ENCODE results near the gene KRT3.
"Not testable (repeated sequence)": the region's sequence is repeated elsewhere in the genome, so short reads cannot be mapped to it uniquely, and the experiment has no call there.

Gene KRT3

GRCh38 chr12:52798671-52799504 lies 3.0 kb upstream of the KRT3 start:
- DNase-seq: no peak

GRCh38 chr12:52798003-52798670 lies 2.2 kb upstream of the KRT3 start:
- DNase-seq: no peak

GRCh38 chr12:52797529-52797894 lies 1.6 kb upstream of the KRT3 start:
- DNase-seq: no peak

DNA sequence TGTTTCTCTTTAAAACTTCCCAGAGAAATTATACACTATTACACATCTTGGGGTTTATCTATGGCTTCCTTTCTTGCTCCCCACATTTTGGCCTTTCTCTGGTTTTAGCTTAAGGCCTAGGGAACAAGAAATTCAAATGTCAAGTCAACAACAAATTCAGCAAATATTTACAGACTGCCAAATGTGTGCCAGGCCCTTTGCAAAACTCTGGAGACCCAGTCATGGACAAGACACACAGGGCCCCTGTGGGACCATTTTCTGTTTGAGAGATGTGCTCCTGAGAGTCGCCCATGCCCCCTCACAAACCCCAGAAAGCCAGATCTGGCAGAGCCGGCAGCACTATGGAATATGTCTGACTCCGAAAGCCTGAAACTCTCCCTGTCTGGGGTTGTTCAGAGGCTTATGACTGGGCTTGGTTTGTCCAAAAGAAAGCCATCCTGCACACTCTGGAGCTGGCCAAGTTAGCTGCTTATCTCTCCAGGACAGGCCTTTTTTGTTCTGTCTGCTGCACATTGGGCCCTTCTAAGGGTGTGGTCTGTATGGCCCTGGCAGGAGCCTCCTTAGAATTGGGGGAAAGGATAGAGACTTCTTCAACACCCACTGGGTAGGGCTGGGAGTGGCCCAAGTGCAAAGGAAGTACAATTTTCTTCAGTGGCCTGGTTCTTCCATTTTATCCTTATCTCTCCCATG lies 1.1 kb upstream of the KRT3 start:
- DNase-seq: no peak

- no peak for DNase-seq
These were observed 495 bp upstream of the KRT3 start for GRCh38 chr12:52796429-52796794.

DNA sequence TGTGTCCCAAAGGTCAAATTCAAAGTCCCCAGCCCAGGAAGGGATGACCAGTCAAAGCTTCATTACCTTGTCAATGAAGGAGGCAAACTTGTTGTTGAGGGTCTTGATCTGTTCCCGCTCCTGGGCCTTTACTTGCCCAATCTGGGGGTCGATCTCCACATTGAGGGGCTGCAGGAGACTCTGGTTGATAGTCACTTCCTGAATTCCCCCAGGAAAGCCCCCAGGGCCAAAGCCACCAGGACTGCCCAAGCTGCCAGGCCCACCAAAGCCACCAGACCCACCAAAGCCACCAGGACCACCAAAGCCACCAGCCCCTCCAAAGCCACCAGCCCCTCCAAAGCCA lies 614 bp downstream of the KRT3 start:
- not testable (repeated sequence) for DNase-seq

GRCh38 chr12:52794479-52795331 lies 1.2 kb downstream of the KRT3 start:
- DNase-seq: no peak

DNA sequence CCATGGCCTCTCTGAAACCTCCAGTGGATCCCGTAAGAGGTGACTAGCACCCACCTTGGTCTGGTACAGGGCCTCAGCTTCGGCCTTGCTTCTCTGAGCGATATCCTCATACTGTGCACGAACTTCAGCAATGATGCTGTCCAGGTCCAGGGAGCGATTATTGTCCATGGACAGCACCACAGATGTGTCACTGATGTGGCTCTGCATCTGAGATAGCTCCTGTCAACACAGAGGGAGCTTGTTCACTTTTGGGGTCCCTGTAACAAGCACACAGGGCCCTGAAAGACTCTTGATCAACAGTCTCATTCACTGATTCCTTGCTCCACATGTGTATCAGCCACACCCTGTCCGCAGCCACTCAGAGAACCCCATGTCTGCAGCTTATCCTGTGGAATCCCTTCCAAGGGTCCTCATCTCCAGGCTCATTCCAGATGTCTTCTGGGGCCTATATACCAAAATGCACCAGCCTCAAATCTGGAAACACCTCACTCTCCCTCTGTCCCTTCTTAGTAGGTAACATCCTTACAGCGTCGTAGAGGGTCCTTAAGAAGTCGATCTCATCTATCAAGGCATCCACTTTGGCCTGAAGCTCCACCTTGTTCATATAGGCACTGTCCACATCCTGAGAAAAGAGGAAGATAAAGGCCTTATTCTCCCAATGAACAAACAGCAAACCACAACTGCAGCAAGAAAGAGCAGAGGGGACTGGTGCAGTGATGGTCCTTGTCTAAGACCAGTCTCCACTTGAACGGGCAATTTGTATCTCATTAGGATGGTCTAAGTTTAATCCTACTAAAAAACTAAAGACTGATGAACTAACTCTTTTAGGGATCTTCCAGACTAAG lies 3.5 kb downstream of the KRT3 start:
- DNase-seq: no peak

GRCh38 chr12:52791271-52792184 lies 4.4 kb downstream of the KRT3 start:
- DNase-seq: no peak

DNA sequence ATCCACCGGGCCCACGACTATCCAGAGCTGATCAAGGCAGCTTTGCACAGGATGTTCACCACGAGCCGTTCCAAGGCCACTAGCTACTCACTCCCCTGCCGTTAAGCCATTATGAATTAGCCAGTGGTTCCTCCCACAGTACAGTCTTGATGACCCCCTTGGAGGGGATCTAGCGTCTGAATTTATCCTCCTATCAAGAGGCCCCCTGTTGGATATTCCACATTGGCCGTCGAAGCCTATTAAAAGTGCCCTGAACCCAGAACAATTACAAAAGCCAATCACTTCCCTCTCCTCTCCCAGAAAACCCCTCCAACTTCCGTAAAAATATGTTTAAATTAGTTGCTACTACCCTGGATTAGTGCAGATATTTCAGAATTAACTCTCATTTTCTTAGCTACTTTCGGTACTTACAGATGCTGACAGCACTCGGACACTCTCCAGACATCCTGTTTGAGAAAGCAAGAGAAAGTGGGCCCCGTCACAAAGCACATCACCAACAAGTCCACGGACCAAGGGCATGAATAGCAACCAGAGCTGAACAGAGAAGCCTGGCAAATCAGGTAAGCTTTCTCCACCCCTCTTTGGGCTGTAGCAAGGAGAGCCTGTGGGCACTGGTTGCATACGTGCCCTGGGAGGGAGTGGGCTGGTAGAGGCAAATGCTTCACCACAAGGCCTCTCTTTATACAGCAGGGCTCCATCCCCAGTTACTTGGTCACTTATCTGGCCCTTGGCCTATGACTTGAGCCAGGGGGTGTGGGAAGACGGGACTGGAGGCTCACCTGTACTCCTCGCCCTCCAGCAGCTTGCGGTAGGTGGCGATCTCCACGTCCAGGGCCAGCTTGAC lies 5.3 kb downstream of the KRT3 start:
- DNase-seq: no peak

- peak in 3 of 56 donors; percentile 8 to 37 (median 10) for DNase-seq
These were observed 6.1 kb downstream of the KRT3 start for GRCh38 chr12:52789637-52790426.

DNA sequence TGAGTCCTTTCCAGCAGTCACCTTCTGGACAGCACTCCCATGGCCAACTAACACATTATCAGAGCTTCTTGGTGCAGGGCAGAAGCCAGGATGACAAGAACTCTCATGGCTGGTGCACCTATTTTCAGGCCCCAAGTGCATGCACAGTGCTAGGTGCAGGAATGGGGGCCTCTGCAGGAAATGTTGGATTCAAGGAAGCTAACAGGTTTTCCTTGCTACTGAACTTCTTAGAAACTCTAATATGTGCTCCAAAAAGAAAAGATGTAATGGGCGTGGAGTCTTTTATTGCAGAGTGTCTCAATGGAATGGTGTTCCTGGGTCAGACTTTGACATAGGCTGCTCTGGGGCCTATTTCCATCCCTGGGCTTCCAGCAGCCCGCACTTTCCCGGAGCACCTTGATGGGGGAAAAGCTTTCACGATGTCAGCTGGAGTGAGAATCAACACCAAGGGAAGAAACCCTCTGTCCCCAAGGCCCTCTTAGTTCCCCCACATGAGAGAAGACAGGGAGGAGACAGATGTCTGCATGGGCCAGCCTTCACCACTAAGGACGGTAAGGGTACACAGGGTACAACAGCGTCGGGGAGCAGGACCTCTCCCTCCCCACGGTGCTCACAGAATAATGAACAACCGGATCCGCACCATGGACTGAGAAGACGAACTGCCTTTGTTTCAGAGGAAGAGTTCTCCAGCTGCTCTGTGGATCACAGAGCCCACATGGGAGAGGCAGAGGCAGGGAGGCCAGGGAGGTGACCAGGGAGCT lies 6.9 kb downstream of the KRT3 start:
- no peak for DNase-seq

- DNase-seq: no peak
These were observed 7.6 kb downstream of the KRT3 start for GRCh38 chr12:52788192-52788875.

DNA sequence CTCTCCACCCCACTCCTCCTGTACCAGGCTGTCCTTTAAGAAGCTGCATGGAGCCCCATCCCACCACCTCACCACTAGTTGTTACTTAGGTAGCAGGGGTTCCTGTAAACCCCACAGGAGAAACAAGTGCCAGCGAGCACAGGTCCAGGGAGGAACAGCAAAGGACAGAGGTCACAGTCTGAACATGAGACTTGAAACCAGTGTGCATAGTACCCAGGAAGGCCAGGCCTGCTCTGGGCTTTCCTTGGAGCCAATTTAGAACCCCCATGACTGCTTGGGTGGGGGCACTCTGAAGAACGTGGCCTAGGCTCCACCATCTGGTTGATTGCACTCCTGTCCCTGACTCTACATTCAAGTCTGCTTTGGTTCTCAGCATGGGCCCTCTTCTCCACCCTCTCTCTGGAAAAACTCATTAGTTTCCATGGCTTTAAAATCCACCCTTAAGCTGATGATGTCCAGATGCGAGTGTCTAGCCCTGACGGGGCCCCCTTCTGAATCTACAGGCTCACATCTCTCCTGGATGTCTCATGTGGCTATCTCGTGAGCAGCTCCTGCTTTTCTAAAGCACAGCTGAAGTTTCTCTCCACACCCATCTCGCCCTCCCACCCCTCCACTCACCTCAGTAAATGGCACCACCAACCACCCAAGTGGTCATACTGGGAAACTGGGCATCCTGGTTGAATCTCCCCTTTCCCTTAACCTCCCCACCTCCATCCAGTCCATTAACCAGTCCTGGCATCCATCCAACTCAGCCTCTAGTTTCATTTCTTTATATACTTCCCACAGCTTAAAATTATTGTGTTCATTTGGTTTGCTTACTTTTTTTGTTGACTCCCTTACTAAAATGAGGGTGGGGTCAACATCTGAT lies 8.4 kb downstream of the KRT3 start:
- DNase-seq: no peak

DNA sequence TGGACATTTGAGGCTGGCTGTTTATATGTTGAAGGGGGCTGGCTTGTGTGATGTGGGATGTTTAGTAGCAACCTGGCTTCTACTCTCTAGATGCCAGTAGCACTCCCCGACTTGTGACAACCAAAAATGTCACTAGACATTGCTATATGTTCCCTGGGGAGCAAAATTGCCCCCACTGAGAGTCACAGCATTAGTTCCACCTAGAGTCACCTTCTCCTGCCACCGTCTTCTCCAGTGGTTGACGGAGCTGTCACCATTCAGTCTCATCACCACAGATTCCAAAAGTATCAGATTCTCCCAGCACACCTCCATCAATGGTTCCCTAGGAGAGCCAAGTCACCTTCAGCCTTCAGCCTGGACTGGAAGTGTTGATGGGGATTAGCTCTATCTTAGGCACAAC lies 11.0 kb downstream of the KRT3 start:
- no peak for DNase-seq
